ENCODE results near the gene LEUTX. TPM values are rescaled to one million over a fixed set of nuclear protein-coding genes. Genes with fewer than 3 reads are reported as not detected.

The LEUTX gene
- total RNA-seq, 1 donor, result not detected

DNA sequence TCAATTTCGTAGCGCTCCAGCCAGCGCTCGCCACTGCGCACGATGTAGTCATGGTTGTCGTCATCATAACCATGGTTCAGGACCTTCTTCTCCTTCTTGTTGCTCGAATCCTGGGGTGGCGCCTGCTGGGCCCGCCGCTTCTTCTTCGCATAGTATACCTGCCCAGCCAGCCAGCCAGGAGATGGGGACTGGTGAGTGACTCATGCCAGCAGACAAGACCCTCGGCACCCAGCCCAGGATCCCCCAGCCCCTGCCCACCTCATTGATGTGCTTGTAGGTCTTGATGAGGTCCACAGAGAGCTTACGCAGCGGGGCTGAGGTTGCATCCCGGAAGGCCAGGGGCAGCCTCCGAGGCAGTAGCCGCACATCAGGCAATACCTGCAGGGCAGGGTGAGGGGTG is 51.8 kb downstream of the LEUTX start:
- Histone ChIP-seq H3K27me3 (ENCODE audit: insufficient read depth, low read length) (no peaks in the 10 kb centered on the region), H3K4me1 (ENCODE audit: insufficient read depth, low read length) (peaks cover 16% of the 10 kb centered on the region), H3K36me3 (ENCODE audit: insufficient read depth, low read length) (peaks cover 46% of the 10 kb centered on the region), H3K4me3 (ENCODE audit: insufficient read depth, low read length) (no peak overlapping the region), H3K4me2 (ENCODE audit: insufficient read depth, low read length) (no peak overlapping the region), H2AFZ (ENCODE audit: low read length) (no peak overlapping the region), H3K79me2 (ENCODE audit: insufficient read depth, low read length) (peaks cover 22% of the 10 kb centered on the region), H3K9me3 (ENCODE audit: low read depth, low read length) (no peaks in the 10 kb centered on the region), H3K27ac (ENCODE audit: low read depth, low read length) (no peak overlapping the region), H4K20me1 (ENCODE audit: insufficient read depth, low read length) (peaks cover 22% of the 10 kb centered on the region)
- TF ChIP-seq, protein P1, sequence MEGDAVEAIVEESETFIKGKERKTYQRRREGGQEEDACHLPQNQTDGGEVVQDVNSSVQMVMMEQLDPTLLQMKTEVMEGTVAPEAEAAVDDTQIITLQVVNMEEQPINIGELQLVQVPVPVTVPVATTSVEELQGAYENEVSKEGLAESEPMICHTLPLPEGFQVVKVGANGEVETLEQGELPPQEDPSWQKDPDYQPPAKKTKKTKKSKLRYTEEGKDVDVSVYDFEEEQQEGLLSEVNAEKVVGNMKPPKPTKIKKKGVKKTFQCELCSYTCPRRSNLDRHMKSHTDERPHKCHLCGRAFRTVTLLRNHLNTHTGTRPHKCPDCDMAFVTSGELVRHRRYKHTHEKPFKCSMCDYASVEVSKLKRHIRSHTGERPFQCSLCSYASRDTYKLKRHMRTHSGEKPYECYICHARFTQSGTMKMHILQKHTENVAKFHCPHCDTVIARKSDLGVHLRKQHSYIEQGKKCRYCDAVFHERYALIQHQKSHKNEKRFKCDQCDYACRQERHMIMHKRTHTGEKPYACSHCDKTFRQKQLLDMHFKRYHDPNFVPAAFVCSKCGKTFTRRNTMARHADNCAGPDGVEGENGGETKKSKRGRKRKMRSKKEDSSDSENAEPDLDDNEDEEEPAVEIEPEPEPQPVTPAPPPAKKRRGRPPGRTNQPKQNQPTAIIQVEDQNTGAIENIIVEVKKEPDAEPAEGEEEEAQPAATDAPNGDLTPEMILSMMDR (IDR thresholded peaks at IDR 0.05; ENCODE audit: extremely low read depth, low read depth, low read length), result no peak
- no peak for DNase-seq (ENCODE audit: insufficient read length, low spot score, missing footprints)

DNA sequence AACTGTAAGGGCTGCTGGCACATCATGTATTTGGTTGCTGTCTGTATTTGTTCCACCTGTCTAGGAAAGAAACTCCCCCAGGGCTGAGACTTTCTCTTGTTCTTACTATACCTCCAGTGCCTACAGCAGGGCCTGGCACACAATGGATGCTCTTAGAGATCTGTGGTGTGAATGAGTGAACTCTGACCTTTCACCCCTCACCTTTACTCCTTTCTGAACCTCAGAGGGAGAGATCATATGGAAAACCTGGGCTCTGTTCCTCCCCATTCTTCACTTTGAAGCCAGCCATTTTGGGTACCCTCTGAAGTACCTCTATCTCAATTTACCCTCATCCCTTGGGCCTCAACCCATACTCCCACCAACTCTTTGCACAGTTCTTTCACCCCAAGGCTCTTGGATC is 52.2 kb downstream of the LEUTX start:
- TF ChIP-seq, protein P1 (IDR thresholded peaks at IDR 0.05; ENCODE audit: extremely low read depth, low read depth, low read length), result no peak
- peaks cover 22% of the 10 kb centered on the region for H4K20me1 ChIP-seq (ENCODE audit: insufficient read depth, low read length)
- H3K27ac ChIP-seq (ENCODE audit: low read depth, low read length), result no peak overlapping the region
- no peak overlapping the region for H3K4me2 ChIP-seq (ENCODE audit: insufficient read depth, low read length)
- H3K4me1 ChIP-seq (ENCODE audit: insufficient read depth, low read length), result peaks cover 16% of the 10 kb centered on the region
- peak; percentile 80 for DNase-seq (ENCODE audit: insufficient read length, low spot score, missing footprints)
- H3K79me2 ChIP-seq (ENCODE audit: insufficient read depth, low read length), result peaks cover 22% of the 10 kb centered on the region
- H3K27me3 ChIP-seq (ENCODE audit: insufficient read depth, low read length), result no peaks in the 10 kb centered on the region
- no peak overlapping the region for H2AFZ ChIP-seq (ENCODE audit: low read length)
- H3K9me3 ChIP-seq (ENCODE audit: low read depth, low read length), result no peaks in the 10 kb centered on the region
- H3K36me3 ChIP-seq (ENCODE audit: insufficient read depth, low read length), result peaks cover 50% of the 10 kb centered on the region
- H3K4me3 ChIP-seq (ENCODE audit: insufficient read depth, low read length), result no peak overlapping the region

DNA sequence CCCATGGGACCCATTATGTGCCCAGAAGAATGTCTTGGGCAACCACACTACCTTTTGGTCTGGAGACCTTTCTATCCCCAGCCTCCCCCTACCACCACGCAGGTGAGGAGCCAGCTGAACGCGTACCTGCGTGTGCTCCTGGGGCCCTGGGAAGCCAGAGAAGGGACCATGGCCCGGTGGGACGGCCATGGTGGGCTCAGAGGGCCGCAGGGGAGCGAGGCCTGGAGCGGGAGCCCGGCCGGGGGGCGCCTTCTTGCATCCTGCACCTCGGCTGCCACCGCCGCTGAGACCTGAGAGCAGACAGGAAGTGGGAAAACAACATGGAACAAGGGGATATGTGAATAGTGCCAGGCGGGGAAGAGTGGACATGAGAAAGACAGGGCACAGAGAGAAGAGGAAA is 53.0 kb downstream of the LEUTX start:
- Histone ChIP-seq H2AFZ (ENCODE audit: low read length) (no peak overlapping the region), H3K36me3 (ENCODE audit: insufficient read depth, low read length) (peaks cover 58% of the 10 kb centered on the region), H3K4me2 (ENCODE audit: insufficient read depth, low read length) (peak overlapping the region; percentile 82), H4K20me1 (ENCODE audit: insufficient read depth, low read length) (peaks cover 22% of the 10 kb centered on the region), H3K4me1 (ENCODE audit: insufficient read depth, low read length) (peaks cover 16% of the 10 kb centered on the region), H3K9me3 (ENCODE audit: low read depth, low read length) (no peaks in the 10 kb centered on the region), H3K4me3 (ENCODE audit: insufficient read depth, low read length) (no peak overlapping the region), H3K27me3 (ENCODE audit: insufficient read depth, low read length) (no peaks in the 10 kb centered on the region), H3K79me2 (ENCODE audit: insufficient read depth, low read length) (peaks cover 22% of the 10 kb centered on the region), H3K27ac (ENCODE audit: low read depth, low read length) (peak overlapping the region; percentile 20)
- TF ChIP-seq, protein P1 (IDR thresholded peaks at IDR 0.05; ENCODE audit: extremely low read depth, low read depth, low read length), result no peak
- no peak for DNase-seq (ENCODE audit: insufficient read length, low spot score, missing footprints)

DNA sequence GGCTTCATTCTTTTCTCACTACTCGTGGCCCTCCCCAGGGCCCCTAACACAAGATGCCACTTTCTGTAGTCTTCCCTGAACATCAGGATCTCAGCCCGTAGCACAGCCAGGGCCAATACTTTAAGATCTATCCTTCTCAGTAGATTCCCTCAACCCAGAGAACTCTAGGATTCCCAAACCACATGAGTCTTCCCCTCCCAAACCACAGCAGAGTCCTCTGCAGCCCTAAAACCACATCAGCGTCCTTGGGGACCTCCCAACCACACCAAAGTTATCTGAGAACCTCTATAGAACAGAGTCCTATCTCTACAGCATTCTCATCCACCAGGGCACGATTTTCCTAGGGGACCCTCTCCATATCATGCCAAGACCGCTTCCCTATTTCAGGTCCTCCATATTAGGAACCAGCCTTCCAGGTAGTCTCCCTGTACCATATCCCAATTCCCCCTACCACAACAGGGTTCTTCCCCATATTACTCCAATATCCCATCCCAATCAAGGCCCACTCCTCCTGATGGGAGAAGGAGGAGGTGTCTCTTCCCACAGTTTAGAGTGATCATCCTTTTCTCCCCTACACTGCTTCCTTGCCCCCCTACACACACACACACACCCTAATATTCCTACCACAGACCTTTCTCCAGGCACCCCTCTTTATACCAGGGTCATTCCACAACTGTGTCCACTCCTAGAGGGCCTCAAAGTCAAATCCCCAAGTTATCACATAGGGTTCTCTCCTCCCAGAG is 53.9 kb downstream of the LEUTX start:
- Histone ChIP-seq H3K27ac (ENCODE audit: low read depth, low read length) (peak overlapping the region; percentile 20), H3K9me3 (ENCODE audit: low read depth, low read length) (no peaks in the 10 kb centered on the region), H2AFZ (ENCODE audit: low read length) (no peak overlapping the region), H3K4me3 (ENCODE audit: insufficient read depth, low read length) (peak overlapping the region; percentile 94), H3K79me2 (ENCODE audit: insufficient read depth, low read length) (peaks cover 22% of the 10 kb centered on the region), H3K36me3 (ENCODE audit: insufficient read depth, low read length) (peaks cover 61% of the 10 kb centered on the region), H3K4me1 (ENCODE audit: insufficient read depth, low read length) (peaks cover 16% of the 10 kb centered on the region), H4K20me1 (ENCODE audit: insufficient read depth, low read length) (peaks cover 22% of the 10 kb centered on the region), H3K4me2 (ENCODE audit: insufficient read depth, low read length) (peak overlapping the region; percentile 82), H3K27me3 (ENCODE audit: insufficient read depth, low read length) (no peaks in the 10 kb centered on the region)
- TF ChIP-seq, protein P1 (IDR thresholded peaks at IDR 0.05; ENCODE audit: extremely low read depth, low read depth, low read length), result no peak
- DNase-seq (ENCODE audit: insufficient read length, low spot score, missing footprints), result peak; percentile 95
